GM19239 (cell line): ENCODE results near the gene KLRK1.
"Not testable (repeated sequence)": the region's sequence is repeated elsewhere in the genome, so short reads cannot be mapped to it uniquely, and the experiment has no call there.

Experiments used
- DNase-seq: peaks from one replicate; pipeline ENCODE4 v3.0.0; 2011; ENCODE audit warnings: low spot score; ENCODE audit not compliant: insufficient read length
- FAIRE-seq: peaks from 2 replicates; lab custom pipeline; 2011; peaks lifted over from hg19 to GRCh38; lab: Jason Lieb, UNC

KLRK1 gene

GRCh38 chr12:10389904-10390303, at the start of gene KLRK1:
TSS of gene KLRK1 (minus strand) at chr12:10390041. CDS start at chr12:10388810, 1,231 bp downstream.
- no peak for FAIRE-seq
- no peak for DNase-seq

- not testable (repeated sequence) for DNase-seq, FAIRE-seq
Observed at GRCh38 chr12:10437601-10438000, 47.8 kb upstream of the KLRK1 start.

- FAIRE-seq, DNase-seq: not testable (repeated sequence)
Observed at GRCh38 chr12:10435816-10436215, 46.0 kb upstream of the KLRK1 start, which contains the start of gene KLRC2. TSS of gene KLRC2 (minus strand) at chr12:10436010. CDS start at chr12:10435986, 24 bp downstream.

- DNase-seq = not testable (repeated sequence)
- peak; percentile 72 for FAIRE-seq
Observed at GRCh38 chr12:10430623-10431022, 40.8 kb upstream of the KLRK1 start.

- peak; percentile 23 for FAIRE-seq
- DNase-seq = not testable (repeated sequence)
Observed at GRCh38 chr12:10425938-10426337, 36.1 kb upstream of the KLRK1 start.

GRCh38 chr12:10424260-10424899, 34.5 kb upstream of the KLRK1 start:
- not testable (repeated sequence) for FAIRE-seq, DNase-seq

GRCh38 chr12:10422159-10422558, 32.3 kb upstream of the KLRK1 start:
- FAIRE-seq, DNase-seq: not testable (repeated sequence)

GRCh38 chr12:10420334-10420733, 30.5 kb upstream of the KLRK1 start, which contains the start of gene KLRC3:
TSS of gene KLRC3 (minus strand) at chr12:10420595. CDS start at chr12:10420550, 45 bp downstream.
- FAIRE-seq = not testable (repeated sequence)

GRCh38 chr12:10409392-10409791, 19.6 kb upstream of the KLRK1 start, which contains the start of gene KLRC4:
TSS of gene KLRC4 (minus strand) at chr12:10409757. CDS start at chr12:10409575, 182 bp downstream.
- no peak for DNase-seq
- FAIRE-seq = no peak

More at GRCh38 chr12:10420334-10420733, 30.5 kb upstream of the KLRK1 start, which contains the start of gene KLRC3:
- not testable (repeated sequence) for DNase-seq

GRCh38 chr12:10408842-10409241, 19.0 kb upstream of the KLRK1 start:
- DNase-seq = no peak
- no peak for FAIRE-seq

- FAIRE-seq = no peak
- DNase-seq = no peak
Observed at GRCh38 chr12:10406725-10407124, 16.9 kb upstream of the KLRK1 start.

- no peak for FAIRE-seq
Observed at GRCh38 chr12:10405294-10405693, 15.5 kb upstream of the KLRK1 start.

GRCh38 chr12:10404798-10405197, 15.0 kb upstream of the KLRK1 start:
- DNase-seq (no peak), FAIRE-seq (peak; percentile 18)

More at GRCh38 chr12:10405294-10405693, 15.5 kb upstream of the KLRK1 start:
- no peak for DNase-seq

GRCh38 chr12:10400829-10401228, 11.0 kb upstream of the KLRK1 start:
- FAIRE-seq (no peak), DNase-seq (no peak)

- DNase-seq = no peak
- no peak for FAIRE-seq
Observed at GRCh38 chr12:10398168-10398567, 8.3 kb upstream of the KLRK1 start.

GRCh38 chr12:10397296-10397695, 7.5 kb upstream of the KLRK1 start:
- no peak for FAIRE-seq
- no peak for DNase-seq

- not testable (repeated sequence) for FAIRE-seq
Observed at GRCh38 chr12:10396176-10396575, 6.3 kb upstream of the KLRK1 start.

GRCh38 chr12:10395390-10395998, 5.7 kb upstream of the KLRK1 start:
- FAIRE-seq (no peak), DNase-seq (no peak)

More at GRCh38 chr12:10396176-10396575, 6.3 kb upstream of the KLRK1 start:
- DNase-seq = not testable (repeated sequence)

GRCh38 chr12:10394531-10395152, 4.8 kb upstream of the KLRK1 start:
- FAIRE-seq, DNase-seq: not testable (repeated sequence)

GRCh38 chr12:10393291-10393690, 3.5 kb upstream of the KLRK1 start:
- FAIRE-seq (peak; percentile 51), DNase-seq (no peak)
